HG03103 (cell line): ENCODE data around the gene MAD2L2.

Experiments
- ATAC-seq: cut with Tn5 transposase; IDR thresholded peaks from one replicate; pipeline ENCODE4 v1.9.1; 2021; ENCODE audit warnings: low read depth; ENCODE audit not compliant: unreplicated experiment

MAD2L2 gene

DNA sequence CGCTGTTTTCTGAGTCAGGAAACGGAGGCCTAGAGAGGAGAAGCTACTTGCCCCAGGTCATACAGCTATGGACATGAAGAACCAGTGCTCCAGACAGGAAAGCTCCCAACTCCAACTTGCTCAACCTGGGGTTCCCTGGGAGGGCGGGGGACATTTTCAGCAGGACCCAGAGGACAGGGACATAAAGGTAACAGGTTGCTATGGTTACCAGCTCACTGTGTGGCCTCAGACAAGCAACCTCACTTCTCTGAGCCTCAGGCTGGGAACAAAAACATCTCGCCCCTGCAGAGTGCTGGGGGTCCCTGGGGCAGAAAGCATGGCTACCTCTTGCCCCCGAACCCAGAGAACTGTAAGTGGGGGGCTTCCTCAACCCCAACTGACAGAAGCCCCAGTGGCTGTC, 42.8 kb downstream of the MAD2L2 start:
- ATAC-seq = no peak

GRCh38 chr1:11634365-11635192, 46.4 kb downstream of the MAD2L2 start:
- ATAC-seq = no peak

DNA sequence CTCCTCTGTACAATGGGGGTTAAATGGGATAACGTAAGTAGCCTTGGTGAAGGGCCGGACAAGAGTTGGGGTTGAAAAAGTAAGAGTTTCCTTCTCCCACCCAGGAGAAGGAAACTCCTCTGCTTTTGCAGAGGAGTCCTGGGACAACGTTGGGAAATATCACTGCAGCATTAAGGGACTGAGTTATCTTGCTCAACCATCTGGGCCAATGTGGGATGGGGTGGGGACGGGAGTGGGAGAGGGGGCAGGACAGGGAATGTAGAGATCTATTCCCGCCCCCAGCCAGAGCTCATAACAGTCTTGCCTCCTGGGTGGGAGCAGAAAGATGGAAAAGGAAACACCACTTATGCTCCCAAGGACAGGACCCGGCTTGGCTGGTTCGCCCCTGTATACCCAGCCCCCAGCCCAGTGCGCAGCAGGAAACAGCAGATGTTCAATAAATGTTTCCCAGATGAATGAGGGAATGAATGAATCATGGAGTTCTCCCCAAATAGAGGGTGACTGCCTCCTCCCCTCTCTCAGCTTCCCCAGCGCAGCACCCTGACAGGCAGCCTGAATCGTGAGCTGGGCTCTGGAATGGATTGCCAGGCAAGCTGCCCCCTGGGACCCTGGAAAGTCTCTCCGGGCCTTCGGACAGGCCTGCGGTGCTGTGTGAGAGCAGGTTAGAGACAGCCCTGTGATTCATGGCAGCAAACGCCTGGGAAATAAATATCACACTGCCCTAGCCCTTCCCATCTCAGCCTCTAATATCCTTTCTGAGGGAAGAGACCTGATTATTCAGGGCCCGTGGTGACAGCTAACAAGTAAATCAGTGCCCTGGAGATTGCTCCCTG, 51.5 kb downstream of the MAD2L2 start:
- no peak for ATAC-seq

DNA sequence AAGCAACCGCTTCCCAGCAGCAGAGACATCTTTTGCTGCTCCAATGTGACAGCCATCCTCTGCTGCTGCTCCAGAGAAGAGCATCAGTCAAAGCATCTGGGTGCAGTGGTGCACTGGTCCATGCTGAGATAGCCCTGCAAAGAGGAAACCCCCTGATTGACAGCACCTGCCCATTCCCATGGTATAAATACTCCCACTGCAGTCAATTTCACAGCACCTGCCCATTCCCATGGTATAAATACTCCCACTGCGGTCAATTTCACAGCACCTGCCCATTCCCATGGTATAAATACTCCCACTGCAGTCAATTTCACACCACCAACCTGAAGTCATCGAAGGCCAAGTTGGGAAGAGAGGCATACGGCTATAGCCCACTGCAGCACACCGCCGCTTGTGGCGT, 52.2 kb downstream of the MAD2L2 start:
- ATAC-seq = no peak

GRCh38 chr1:11626551-11626950, 54.4 kb downstream of the MAD2L2 start:
- no peak for ATAC-seq
